Jurkat, Clone E6-1 (cell line): ENCODE data around the gene CDX2.

ENCODE experiments used
- DNase-seq: peaks from one replicate; pipeline ENCODE4 v3.0.0-alpha.2; 2011; ENCODE audit warnings: low read depth, low spot score
- H3K4me3 ChIP-seq: 2 replicates; pipeline ENCODE4 v1.5.1; 2011; ENCODE audit warnings: mild to moderate bottlenecking, low read length, control low read depth, moderate library complexity

Gene CDX2

DNA sequence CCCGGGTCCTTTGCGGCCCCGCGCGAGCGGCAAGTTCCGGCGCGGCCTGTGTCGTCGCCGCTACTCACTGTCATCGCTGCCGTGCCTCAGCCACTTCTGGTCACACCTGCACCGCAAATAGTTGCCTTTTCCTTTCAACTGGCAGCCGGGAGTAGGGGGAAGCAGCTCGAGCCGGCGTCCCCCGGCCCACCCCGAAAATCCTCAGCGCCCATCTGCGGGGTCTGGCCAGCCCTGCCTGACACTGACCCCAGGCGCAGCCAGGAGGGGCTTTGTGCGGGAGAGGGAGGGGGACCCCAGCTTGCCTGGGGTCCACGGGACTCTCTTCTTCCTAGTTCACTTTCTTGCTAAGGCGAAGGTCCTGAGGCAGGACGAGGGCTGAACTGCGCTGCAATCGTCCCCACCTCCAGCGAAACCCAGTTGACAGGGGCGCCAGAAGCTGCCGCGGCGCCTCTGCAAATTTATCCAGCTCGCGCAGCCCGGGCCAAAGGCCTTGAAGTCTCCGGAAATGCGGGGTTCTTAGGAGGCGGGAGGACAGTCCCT is 47.6 kb downstream of the CDX2 start:
- H3K4me3 ChIP-seq = peak overlapping the region; percentile 48
- no peak for DNase-seq

- no peak for DNase-seq
- peak overlapping the region; percentile 48 for H3K4me3 ChIP-seq
Observed at GRCh38 chr13:27920677-27921420, 48.3 kb downstream of the CDX2 start.

GRCh38 chr13:27919934-27920676 is 49.0 kb downstream of the CDX2 start, which contains the start of gene PDX1:
TSS of gene PDX1 (plus strand) at chr13:27920000. CDS start at chr13:27920139, 139 bp downstream.
- H3K4me3 ChIP-seq = peak within 1 kb of the TSS; percentile 48
- no peak for DNase-seq

DNA sequence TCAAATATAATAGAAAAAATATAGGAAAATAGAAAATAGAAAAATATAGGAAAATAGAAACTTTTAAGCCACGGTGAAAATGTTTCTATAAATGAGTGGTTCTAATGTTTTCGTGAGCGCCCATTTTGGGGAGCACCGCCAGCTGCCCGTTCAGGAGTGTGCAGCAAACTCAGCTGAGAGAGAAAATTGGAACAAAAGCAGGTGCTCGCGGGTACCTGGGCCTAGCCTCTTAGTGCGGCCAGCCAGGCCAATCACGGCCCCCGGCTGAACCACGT is 49.5 kb downstream of the CDX2 start:
- H3K4me3 ChIP-seq = no peak overlapping the region
- no peak for DNase-seq

GRCh38 chr13:27918918-27919658 is 50.0 kb downstream of the CDX2 start:
- no peak overlapping the region for H3K4me3 ChIP-seq
- no peak for DNase-seq

DNA sequence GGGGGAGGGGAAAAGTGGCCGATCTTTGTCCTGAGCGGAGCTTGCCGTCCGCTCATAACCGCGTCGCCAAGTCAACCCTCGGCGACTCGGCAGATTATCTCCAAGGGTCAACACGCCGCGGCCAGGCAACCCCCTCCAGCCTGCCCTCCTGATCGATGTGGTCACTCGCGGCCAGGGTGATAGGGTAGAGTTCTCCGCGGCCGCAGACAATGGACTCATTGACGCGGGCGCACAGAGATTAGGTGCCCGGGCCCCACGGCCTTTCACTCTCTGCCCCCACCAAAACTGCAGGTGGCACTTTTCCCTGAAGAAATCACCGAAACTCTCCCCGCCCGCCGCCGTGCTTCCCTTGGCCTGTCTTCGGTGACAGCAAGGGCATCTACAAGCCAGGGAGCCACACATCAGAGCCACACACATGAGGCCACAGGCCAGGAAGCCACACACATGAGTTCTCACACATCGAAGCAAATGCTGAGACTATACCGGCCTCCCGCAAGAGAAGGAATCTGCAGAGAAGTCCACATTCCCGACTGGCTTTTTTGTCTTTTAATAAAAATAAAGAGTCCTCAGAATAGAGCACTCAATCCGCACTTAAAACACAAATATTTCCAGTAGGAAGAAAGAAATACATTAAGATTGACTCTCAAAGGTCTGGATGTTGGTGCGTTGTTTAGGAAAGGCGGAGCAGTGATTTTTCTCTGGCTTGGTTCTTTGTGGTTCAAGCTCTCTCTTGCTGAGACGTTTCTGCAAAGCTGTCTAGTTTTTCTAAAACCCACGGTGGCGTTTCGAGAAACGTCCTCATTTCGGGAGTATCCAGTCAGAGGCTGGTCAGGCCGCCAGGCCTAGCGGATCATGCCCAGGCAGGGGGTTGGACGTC is 50.8 kb downstream of the CDX2 start:
- no peak overlapping the region for H3K4me3 ChIP-seq
- no peak for DNase-seq

DNA sequence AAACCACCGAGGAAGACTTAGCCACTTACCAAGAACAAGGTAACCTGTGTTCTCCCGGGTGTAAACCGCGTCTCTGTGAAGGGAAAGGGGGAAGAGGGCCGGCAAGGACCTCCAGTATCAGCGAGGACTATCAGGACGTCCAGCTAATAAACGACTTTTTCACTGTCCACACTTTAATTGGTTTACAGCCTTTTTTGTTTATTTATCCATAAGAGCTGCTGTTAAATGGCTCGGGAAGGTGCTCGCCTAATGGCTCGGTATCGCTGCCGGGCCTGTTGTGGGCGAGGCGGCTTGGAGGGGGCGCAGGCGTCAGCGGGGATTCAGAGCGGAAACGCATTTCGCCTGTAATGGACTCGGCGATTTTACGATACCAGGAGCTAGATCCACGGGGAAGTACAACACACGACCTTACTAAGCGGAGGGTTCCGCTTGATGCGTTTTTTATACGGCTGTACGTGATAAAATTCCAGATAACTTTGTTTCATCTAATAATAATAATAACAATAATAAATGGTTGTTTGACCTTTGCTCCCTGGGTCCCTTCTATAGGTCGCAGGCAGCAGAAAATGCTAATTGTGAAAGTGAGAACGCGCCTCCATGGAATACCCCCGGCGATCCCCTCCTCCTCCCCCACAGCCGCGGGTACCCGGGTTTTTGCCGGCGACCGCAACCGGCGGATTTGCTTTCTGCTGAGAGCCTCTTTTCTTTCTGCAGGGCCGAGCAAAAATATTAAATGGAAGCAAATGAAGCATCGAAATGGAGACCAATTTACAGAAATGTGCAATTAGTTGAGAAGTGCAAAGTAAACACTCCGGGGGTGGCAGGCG is 51.8 kb downstream of the CDX2 start:
- DNase-seq = no peak
- no peak overlapping the region for H3K4me3 ChIP-seq

DNA sequence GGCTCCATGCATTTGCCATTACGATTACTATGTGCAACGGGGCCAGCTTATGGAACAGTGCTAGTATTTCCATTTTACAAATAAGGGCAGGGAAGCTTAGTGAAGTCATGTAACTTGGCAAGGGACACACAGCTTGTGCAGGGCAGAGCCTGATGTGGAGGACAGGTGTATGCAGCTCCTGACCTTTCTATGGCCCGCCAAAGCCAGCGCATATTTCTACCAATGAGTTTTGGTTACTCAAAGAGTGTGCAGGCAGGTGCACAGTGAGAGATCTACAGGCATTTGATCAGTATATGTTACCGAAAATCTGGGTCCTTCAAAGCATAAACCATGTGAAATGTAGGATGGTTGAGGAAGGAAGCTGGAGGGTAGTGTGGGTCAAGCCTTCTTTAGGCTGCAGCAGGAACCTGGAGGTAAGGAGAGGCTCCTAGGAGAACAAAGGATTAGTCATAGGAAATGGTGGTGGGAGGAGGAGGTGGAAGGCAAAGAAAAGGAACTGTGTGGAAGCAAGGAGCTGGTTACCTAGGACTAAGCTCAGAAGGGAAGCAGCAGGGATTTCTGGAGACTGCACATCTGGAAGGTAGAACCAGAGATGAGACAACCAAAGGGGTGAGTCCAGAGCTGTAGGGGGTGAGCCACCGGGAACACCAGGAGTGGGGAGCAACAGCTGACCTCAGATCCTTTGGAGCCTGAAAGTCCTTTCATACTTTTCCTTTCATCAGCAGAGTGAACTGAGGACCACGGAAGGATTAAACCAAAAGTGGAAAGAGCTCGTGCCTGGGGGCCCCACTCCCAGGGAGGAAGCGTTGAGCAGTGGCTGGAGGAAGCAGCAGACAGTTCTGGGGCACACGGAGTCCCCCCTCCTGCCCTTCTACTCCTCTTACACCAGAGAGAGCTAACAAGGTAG is 53.6 kb downstream of the CDX2 start:
- no peak overlapping the region for H3K4me3 ChIP-seq
- DNase-seq = no peak

DNA sequence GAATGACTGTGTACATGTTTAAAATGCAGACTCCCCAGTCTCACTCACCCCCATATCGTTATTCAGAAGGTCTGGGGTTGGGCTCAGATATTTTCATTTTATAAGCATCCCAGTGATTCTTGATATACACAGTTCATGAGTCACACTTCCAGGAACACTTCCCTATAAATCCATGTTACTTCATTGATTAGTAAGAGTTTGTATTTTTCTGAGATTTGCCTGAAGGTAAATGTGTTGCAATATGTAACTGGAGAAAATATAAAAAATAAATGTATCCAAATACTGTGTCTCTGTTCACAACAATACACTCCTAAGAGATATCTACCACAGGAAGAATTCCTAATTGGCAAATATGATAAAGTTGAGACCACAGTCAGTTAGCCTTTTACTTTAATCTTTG is 56.0 kb downstream of the CDX2 start:
- DNase-seq = no peak
- H3K4me3 ChIP-seq = no peak overlapping the region

DNA sequence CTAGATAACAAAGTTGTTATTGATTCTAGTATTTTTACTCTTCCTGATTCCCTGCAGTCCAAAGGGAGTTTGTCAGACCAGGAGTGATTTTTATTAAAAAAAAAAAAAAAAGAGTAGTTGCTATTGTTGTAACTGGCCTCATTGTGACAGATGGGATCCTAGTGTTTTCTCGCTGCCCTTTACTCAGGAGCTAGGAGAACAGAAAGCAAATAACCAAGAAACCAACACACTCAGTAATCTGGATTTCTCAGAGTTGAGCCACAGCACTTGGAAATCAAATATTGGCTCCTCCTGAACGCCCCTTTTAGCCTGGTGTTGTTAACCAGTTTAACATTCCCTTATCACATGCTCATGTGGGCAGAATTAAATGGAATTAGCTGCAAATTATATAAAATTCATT is 57.6 kb downstream of the CDX2 start:
- DNase-seq = no peak
- no peak overlapping the region for H3K4me3 ChIP-seq
